Liver (tissue), 9 donors: ENCODE results near the gene CDCA5. TPM values are rescaled to one million over a fixed set of nuclear protein-coding genes. Genes with fewer than 3 reads are reported as not detected.

ENCODE experiments used
- DNase-seq: peaks from one replicate; pipeline ENCODE4 v3.0.0-alpha.2; 2017; ENCODE audit warnings: low spot score
- H3K27ac ChIP-seq, 2 donors: one replicate each; pipeline ENCODE4 v1.7.0; 2013; ENCODE audit warnings: inconsistent platforms in 2 of 2, low read length in 2 of 2, control low read depth in 1 of 2, low read depth in 1 of 2, mild to moderate bottlenecking in 1 of 2
- H3K27me3 ChIP-seq, 4 donors: one replicate each; pipeline versions ENCODE4 v1.6.1 to v1.7.0; 2013; ENCODE audit warnings: low read length in 3 of 4, inconsistent platforms in 1 of 4, mild to moderate bottlenecking in 1 of 4, moderate library complexity in 1 of 4; ENCODE audit not compliant: control insufficient read depth in 4 of 4, insufficient read depth in 4 of 4
- H3K36me3 ChIP-seq, 4 donors: one replicate each; pipeline versions ENCODE4 v1.6.1 to v1.7.0; 2013; ENCODE audit warnings: low read length in 3 of 4, mild to moderate bottlenecking in 3 of 4, low read depth in 1 of 4, moderate library complexity in 1 of 4; ENCODE audit not compliant: control insufficient read depth in 4 of 4, insufficient read depth in 3 of 4
- H3K4me1 ChIP-seq, 4 donors: one replicate each; pipeline versions ENCODE4 v1.6.1 to v1.7.0; 2013; ENCODE audit warnings: low read length in 3 of 4, mild to moderate bottlenecking in 3 of 4, moderate library complexity in 1 of 4; ENCODE audit not compliant: control insufficient read depth in 4 of 4, insufficient read depth in 4 of 4
- H3K4me3 ChIP-seq, 3 donors: one replicate each; pipeline versions ENCODE4 v1.6.1 to v1.7.0; 2013; ENCODE audit warnings: low read length in 3 of 3, control low read depth in 1 of 3, low read depth in 1 of 3, mild to moderate bottlenecking in 1 of 3
- H3K9ac ChIP-seq, 2 donors: one replicate each; pipeline ENCODE4 v1.7.0; 2013; ENCODE audit warnings: low read length in 2 of 2, mild to moderate bottlenecking in 2 of 2, moderate library complexity in 2 of 2, control low read depth in 1 of 2, low read depth in 1 of 2
- H3K9me3 ChIP-seq, 4 donors: one replicate each; pipeline versions ENCODE4 v1.6.1 to v1.7.0; 2013; ENCODE audit warnings: low read length in 3 of 4; ENCODE audit not compliant: control insufficient read depth in 4 of 4
- EGR1 ChIP-seq, 2 donors: IDR thresholded peaks; 2 replicates each; pipeline ENCODE4 v1.6.1; 2016 to 2018; ENCODE audit warnings: antibody characterized with exemption in 2 of 2, low read depth in 2 of 2
- FOXA1 ChIP-seq: IDR thresholded peaks from 2 replicates; pipeline ENCODE4 v1.6.1; 2016; ENCODE audit warnings: antibody characterized with exemption
- HNF4A ChIP-seq, 2 donors: conservative IDR thresholded peaks; 2 replicates each; pipeline ENCODE4 v1.6.1; 2016; ENCODE audit warnings: antibody characterized with exemption in 2 of 2, mild to moderate bottlenecking in 2 of 2
- HNF4G ChIP-seq: IDR thresholded peaks from 2 replicates; pipeline ENCODE4 v1.6.1; 2016; ENCODE audit warnings: antibody characterized with exemption
- JUND ChIP-seq, 2 donors: IDR thresholded peaks; 2 replicates each; pipeline ENCODE4 v1.6.1; 2016; ENCODE audit warnings: antibody characterized with exemption in 2 of 2
- NR2F2 ChIP-seq: IDR thresholded peaks from 2 replicates; pipeline ENCODE4 v1.6.1; 2016; ENCODE audit warnings: antibody characterized with exemption
- RAD21 ChIP-seq, 2 donors: IDR thresholded peaks; 2 replicates each; pipeline ENCODE4 v1.6.1; 2016; ENCODE audit warnings: antibody characterized with exemption in 2 of 2, mild to moderate bottlenecking in 2 of 2
- REST ChIP-seq: IDR thresholded peaks from 2 replicates; pipeline ENCODE4 v1.6.1; 2016; ENCODE audit warnings: antibody characterized with exemption, mild to moderate bottlenecking
- RXRA ChIP-seq, 2 donors: IDR thresholded peaks; 2 replicates each; pipeline ENCODE4 v1.6.1; 2017 to 2018; ENCODE audit warnings: antibody characterized with exemption in 2 of 2, mild to moderate bottlenecking in 1 of 2
- TAF1 ChIP-seq: conservative IDR thresholded peaks from 2 replicates; pipeline ENCODE4 v1.6.1; 2016; ENCODE audit warnings: antibody characterized with exemption, mild to moderate bottlenecking
- ZBTB33 ChIP-seq: IDR thresholded peaks from 2 replicates; pipeline ENCODE4 v1.6.1; 2016; ENCODE audit warnings: antibody characterized with exemption
- WGBS: extraction: QIAGEN DNeasy Blood & Tissue Kit; methylation state at CpG from one replicate; pipeline ENCODE4 v1.1.7; 2013; 5-methylcytosine and 5-hydroxymethylcytosine counted together
- polyA plus RNA-seq, 2 donors: library from polyadenylated mRNA; stranded (reverse) in 1 of 2; unstranded in 1 of 2; fragments of 200-250 nt in 1 of 2; fragments of >200 nt in 1 of 2; fragmentation: Nextera tagmentation in 1 of 2; extraction: Ambion mirVana in 1 of 2; gene quantifications; one replicate each; pipeline versions ENCODE4 v1.2.1 to v1.2.3, GENCODE V29; 2013 to 2015
- total RNA-seq, 2 donors: library from RNA; depleted of rRNA; stranded (reverse); fragments of >200 nt; gene quantifications; one replicate each; pipeline ENCODE4 v1.2.3, GENCODE V29; 2014
- TF ChIP-seq, protein P1 (sequence below): IDR thresholded peaks from 2 replicates; pipeline ENCODE4 v1.6.1; 2016; ENCODE audit warnings: antibody characterized with exemption
- TF ChIP-seq, protein P2 (sequence below): fragments of 150-350 bp; IDR thresholded peaks from 2 replicates; pipeline ENCODE4 v1.5.1; 2017; ENCODE audit warnings: improper control_type of control experiment, low read depth, low read length; ENCODE audit not compliant: missing input control
- donor health status: healthy.
- donor health status: healthy.
- donor health status: healthy.
- donor health status: healthy.
- donor health status: healthy.

CDCA5 gene
- total and polyA plus RNA-seq, 4 donors: 0.17 to 12.0 (median 1.7) TPM

DNA sequence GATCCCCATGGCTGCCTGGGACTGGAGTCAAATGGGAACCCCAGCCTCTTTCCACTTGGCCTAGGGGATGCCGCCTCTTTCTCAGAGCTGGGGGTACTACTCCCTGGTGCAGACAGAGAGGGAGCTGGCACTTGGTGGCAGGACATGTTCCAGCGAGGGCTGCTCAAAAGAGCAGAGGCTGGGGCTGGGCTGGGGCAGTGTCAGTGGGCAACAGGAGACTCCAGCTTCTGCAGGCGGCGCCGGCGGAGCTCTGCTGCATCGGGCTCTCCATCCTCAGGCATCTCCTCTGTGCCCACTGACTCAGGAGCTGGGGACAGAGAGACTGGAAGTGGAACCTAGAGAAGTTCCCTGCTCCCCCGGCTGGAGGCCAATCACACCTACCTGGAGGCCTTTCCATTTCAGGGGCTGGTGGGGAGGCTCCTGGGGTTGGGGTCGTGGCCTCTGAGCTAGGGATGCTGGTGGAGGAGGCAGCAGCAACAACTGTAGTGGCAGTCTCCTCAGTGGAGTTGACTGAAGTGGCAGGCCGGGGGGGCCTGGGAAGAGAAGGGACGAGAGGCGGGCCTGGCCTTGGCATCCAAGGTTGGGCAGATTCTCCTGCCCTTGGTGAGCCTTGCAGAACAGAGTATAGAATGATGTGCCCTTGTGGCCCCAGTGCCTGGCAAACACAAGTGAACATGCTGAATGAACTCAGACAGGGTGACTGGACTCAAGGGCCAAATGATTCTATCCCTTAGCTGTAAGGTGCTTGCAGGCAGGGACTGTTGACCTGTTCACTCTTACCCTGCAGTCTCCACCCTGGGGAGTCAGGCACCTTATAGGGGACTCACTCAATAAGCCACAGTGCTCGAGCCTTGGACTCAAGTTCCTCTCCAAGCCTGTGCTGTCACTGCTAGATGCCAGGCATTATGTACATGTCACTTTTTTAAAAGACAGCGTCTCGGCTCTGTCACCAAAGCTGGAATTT is 44.6 kb upstream of the CDCA5 start:
- Histone ChIP-seq H3K4me3 (no peak overlapping the region), H3K27me3 (no peaks in the 10 kb centered on the region), H3K9me3 (no peaks in the 10 kb centered on the region), H3K27ac (no peak overlapping the region), H3K9ac (no peak overlapping the region), H3K4me1 (peaks cover 0 to 28% (median 22%) of the 10 kb centered on the region in 4 donors), H3K36me3 (peaks cover 43 to 83% (median 58%) of the 10 kb centered on the region in 4 donors)
- WGBS: 90% methylated on average over 15 of the region's 15 CpGs
- no peak for DNase-seq
- TF ChIP-seq FOXA1 (no peak), RXRA (IDR thresholded peaks at IDR 0.05) (no peak), TAF1 (no peak), RAD21 (IDR thresholded peaks at IDR 0.05) (no peak), HNF4G (no peak), HNF4A (conservative IDR thresholded peaks at IDR 0.05) (no peak)

GRCh38 chr11:65127473-65128181 is 43.8 kb upstream of the CDCA5 start:
- H3K9ac ChIP-seq: no peak overlapping the region
- H3K4me3 ChIP-seq: no peak overlapping the region
- DNase-seq: no peak
- peaks cover 0 to 26% (median 20%) of the 10 kb centered on the region in 4 donors for H3K4me1 ChIP-seq
- TF ChIP-seq EGR1 (IDR thresholded peaks at IDR 0.05; ENCODE audit: low read depth in 2 of 2) (no peak), HNF4A (conservative IDR thresholded peaks at IDR 0.05) (no peak), NR2F2 (no peak), TAF1 (no peak), JUND (IDR thresholded peaks at IDR 0.05) (no peak), FOXA1 (no peak), HNF4G (no peak)
- TF ChIP-seq, protein P1, sequence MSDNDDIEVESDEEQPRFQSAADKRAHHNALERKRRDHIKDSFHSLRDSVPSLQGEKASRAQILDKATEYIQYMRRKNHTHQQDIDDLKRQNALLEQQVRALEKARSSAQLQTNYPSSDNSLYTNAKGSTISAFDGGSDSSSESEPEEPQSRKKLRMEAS: no peak
- TF ChIP-seq, protein P2, sequence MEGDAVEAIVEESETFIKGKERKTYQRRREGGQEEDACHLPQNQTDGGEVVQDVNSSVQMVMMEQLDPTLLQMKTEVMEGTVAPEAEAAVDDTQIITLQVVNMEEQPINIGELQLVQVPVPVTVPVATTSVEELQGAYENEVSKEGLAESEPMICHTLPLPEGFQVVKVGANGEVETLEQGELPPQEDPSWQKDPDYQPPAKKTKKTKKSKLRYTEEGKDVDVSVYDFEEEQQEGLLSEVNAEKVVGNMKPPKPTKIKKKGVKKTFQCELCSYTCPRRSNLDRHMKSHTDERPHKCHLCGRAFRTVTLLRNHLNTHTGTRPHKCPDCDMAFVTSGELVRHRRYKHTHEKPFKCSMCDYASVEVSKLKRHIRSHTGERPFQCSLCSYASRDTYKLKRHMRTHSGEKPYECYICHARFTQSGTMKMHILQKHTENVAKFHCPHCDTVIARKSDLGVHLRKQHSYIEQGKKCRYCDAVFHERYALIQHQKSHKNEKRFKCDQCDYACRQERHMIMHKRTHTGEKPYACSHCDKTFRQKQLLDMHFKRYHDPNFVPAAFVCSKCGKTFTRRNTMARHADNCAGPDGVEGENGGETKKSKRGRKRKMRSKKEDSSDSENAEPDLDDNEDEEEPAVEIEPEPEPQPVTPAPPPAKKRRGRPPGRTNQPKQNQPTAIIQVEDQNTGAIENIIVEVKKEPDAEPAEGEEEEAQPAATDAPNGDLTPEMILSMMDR: no peak
- H3K27me3 ChIP-seq: no peaks in the 10 kb centered on the region
- H3K27ac ChIP-seq: no peak overlapping the region
- H3K9me3 ChIP-seq: no peaks in the 10 kb centered on the region
- H3K36me3 ChIP-seq: peaks cover 39 to 79% (median 55%) of the 10 kb centered on the region in 4 donors
- WGBS: 92% methylated on average over 12 of the region's 12 CpGs

- Histone ChIP-seq H3K4me1 (peaks cover 0 to 17% (median 11%) of the 10 kb centered on the region in 4 donors), H3K27ac (no peak overlapping the region), H3K4me3 (no peak overlapping the region), H3K9me3 (no peaks in the 10 kb centered on the region), H3K27me3 (no peaks in the 10 kb centered on the region), H3K36me3 (peaks cover 33 to 70% (median 49%) of the 10 kb centered on the region in 4 donors), H3K9ac (no peak overlapping the region)
- 73% methylated on average over 6 of the region's 6 CpGs for whole genome bisulfite sequencing
- no peak for DNase-seq
- no peak for TF ChIP-seq RAD21 (IDR thresholded peaks at IDR 0.05)
- no peak for TF ChIP-seq JUND (IDR thresholded peaks at IDR 0.05)
- TF ChIP-seq EGR1 (IDR thresholded peaks at IDR 0.05; ENCODE audit: low read depth in 2 of 2): no peak
- no peak for TF ChIP-seq REST
- TF ChIP-seq, protein P2: no peak
- no peak for TF ChIP-seq ZBTB33
These were observed 42.9 kb upstream of the CDCA5 start for GRCh38 chr11:65126624-65127274.
